Hematopoietic multipotent progenitor cell treated with erythropoietin and hydrocortisone succinate and interleukin-3 and kit ligand, for 4 days (in vitro differentiated cells): ENCODE data around the gene C6orf141.

Experiments
- DNase-seq: peaks from one replicate; pipeline ENCODE4 v3.0.0-alpha.2; 2015

The C6orf141 gene

DNA sequence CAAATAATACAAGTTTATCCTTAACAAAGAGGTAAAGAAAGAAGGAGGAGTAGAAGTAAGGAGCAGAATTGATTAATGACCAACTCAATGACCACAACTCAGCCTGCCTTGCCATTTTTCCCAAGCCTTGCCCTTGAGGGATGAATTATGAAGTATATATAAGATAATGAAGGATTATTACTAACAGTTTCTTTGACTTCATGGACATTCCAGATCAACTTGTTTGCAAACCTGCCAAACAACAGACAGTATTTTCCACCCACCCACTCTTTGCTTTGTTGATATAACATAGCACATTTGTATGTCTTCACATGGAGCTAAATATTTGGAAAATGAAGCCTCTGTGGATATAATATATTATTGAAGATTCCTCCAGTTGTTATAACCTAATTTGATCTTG, 9.9 kb upstream of the C6orf141 start:
- no peak for DNase-seq

DNA sequence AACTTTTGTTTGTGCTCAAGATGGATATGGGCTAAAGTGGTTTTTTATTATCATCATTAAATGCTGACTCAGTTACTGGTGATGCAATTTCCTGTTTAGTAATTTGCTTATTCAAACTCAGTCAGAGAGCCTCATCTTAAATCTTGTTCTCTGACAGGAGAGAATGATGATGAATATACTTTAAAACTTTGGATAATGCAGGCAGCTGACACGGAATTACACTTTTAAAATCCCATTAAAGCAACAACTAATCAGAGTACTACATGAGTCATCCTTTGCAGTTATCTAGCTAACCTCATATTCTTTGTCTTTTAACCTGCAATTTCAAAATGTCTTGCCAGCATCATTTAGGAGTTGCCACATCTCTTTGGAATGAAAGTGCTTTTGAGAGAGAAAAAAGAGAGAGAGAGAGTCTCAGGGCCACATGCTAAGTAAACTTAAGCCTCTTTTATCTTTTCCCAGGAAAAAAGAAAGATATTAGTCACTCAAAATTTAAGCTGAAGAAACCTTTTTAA, 9.2 kb upstream of the C6orf141 start:
- peak; percentile 34 for DNase-seq

DNA sequence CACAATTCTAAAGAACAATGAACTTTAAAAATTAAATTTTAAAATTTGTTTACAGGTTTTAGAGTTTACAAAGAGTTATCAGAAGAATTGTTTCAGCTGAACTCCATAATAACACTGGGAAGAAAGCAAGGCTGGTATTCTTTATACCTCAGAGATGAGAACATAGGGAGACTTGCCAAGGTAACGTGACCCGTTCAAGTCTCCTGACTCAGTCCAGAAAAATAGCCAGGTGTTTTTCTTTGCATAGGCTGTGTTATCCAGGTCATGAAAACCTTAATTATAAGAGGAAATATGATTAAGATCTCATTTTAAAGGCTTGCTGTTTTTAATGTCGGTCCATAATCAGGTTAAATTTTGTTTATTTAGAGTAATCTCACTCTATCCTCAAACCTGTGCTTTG, 8.5 kb upstream of the C6orf141 start:
- no peak for DNase-seq

DNA sequence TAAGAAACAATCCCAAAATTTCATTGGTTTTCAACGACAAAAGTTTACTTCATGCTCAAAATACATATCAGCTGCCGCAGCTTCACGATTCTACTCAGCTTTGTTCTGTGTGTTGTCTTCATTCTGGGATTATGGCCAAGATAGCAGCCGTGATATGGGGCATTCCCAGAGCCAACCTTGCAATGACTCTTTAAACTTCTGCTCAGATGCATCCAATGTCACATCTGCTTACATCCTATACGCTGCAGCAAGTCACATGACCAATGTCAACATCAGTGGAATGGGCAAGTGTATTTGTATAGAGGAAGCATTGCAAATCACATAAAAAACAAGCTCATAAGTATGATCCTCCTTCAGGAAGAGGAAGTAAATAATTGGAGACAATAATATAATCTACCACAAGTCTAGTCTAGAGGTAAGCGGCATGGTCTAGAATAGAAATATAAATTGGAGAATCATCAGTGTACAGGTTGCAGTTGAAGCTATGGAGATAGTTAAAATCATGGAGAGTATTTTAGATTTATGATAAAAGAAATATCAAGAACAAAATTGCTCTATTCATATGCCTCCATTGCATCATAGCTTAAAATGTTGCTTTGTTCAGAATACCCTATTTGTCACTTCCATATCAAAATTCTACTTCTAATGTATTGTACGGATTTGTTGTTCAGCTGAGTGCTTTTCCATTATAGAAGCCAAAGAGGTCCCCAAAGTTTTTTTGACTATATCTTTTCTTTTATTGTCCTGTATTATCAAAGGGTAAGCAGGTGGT, 7.2 kb upstream of the C6orf141 start:
- DNase-seq = peak; percentile 22

DNA sequence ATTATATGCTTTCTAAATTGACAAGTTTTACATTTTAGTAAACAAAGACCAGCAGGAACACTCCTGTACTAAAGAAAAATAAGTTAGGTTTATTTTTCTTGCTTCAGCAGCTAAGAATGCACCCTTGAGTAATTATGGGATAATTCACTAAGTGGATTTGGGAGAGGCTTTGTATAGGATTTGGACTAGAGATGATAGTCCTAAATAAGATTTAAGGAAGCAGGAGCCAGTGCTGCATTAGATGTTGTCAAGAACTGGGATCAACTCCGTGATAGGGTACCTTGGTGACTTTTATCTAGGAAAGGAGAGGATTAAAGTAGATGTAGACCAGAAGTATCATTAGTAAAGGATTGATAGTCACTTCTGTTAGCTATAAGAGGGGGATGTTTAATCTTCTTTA, 4.1 kb upstream of the C6orf141 start:
- no peak for DNase-seq

DNA sequence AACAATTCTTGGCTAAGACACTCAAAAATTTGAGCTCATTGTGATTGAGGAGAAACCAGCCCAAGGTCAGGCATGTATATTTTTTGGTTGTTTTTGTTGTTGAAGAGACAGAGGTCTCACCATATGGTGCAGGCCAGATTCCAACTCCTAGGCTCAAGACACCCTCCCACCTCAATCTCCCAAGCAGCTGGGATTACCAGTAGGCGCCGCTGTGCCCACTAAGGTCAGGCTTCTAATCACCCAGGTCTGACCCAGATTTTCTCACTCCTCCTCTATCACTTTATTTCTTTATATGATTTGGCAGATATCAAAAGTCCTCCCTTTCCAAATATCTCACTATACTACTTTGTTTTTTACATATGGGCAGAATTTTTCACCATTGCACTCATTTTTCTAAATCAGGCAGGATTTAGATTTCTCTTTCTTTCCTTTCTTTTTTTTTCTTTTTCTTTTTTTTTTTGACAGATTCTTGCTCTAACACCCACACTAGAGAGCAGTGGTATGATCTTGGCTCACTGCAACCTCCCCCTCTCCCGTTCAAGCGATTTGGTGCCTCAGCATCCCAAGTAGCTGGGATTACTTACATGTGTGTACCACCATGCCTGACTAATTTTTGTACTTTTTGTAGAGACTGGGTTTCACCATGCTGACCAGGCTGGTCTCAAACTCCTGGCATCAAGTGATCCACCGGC, 1.7 kb upstream of the C6orf141 start:
- no peak for DNase-seq

DNA sequence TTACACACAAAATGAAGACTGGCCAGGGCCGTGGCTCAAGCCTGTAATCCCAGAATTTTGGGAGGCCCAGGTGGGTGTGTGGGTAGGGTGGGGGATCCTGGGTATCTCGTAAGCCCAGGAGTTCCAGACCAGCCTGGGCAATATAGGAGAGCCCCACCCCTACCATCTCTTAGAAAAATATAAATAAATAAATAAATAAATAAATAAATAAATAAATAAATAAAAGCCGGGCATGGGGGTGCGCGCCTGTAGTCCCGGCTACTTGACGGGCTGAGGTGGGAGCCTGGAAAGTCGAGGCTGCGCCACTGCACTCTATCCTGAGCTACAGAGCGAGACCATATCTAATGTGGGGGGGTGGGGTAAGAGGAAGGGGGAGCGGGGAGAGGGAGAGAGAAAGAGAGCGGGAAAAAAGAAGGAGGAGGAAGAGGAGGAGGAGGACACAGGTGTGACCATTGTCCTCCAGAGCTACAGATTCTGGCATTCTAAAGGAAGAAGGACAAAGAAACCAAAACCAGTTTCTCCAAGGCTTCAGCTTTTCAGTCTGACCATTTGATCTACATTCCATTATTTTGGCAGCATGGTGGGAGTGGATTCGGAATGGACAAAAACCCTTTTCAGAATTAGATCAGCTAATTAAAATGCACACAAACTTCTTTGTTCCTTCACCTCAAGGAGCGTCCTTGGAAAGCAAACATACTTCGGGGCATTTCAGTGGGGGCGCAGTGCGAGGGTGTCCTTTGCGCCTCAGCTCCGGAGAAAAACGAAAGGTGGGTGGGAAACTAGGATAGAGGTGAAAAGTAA, 577 bp upstream of the C6orf141 start:
- DNase-seq = no peak

DNA sequence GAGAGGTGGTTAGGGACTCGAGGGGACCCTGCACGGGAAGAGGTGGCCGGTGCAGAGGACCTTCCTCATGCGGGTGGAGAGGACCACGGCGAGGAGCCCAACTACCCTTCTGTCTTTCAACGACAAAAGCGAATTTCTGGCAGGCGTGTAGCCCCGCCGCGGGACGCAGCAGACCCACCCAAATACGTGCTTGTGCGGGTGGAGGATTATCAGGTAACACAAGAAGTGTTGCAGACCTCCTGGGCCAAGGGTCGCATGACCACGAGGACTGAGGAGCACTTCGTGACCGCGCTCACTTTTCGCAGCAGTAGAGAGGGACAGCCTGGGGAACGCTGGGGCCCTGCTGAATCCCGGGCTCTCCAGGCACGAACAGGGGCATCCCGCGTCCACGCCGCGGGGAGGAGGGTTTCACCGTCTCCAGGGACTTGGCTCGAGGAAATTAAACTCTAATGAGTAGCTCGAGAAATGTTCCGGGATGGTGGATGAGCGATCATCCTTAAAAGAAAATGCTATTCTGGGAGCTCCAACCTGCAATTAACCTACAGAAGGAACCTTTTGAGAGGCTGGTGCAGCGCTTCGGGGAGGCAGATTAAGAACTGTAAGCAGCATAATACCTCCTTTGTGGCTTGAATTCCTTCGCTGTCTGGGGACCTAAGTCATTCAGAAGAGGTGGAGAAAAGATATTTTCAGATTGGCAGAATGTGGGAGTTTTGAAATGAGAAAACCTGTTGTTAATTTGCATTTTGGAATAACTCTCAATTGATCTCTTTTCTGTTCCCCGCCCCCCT, 804 bp downstream of the C6orf141 start:
- DNase-seq = peak; percentile 26

DNA sequence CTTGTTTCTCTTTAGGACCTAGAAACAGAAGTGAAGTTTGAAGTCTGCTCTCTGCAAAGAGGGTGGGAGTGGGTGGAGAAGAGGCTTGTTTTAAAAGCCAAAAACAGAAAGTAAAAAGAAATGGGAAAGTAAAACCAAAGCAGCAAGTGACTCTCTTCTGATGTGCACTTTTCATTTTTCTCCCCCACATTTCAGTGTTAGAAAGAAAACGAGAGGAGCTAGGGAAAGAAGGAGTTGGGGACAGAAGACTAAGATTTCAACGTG, 1.3 kb downstream of the C6orf141 start:
- no peak for DNase-seq

DNA sequence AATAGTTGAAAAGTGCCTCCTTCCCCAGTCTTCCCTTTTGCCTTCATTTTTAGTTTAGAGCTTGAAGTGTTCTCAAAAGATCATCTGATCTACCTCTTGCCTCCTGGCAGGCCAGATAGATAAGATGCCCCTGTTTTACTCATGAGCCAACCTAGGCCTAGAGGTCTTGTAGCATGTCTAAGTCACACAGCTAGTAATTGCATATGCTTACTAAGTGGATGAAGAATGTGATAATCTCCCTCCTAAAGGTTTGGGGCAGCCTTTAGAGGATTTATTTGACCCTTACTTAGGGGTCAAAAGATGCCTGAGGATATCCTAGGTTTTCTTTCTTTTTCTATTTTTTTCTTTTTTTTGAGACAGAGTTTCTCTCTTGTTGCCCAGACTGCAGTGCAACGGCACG, 2.1 kb downstream of the C6orf141 start:
- DNase-seq = no peak

DNA sequence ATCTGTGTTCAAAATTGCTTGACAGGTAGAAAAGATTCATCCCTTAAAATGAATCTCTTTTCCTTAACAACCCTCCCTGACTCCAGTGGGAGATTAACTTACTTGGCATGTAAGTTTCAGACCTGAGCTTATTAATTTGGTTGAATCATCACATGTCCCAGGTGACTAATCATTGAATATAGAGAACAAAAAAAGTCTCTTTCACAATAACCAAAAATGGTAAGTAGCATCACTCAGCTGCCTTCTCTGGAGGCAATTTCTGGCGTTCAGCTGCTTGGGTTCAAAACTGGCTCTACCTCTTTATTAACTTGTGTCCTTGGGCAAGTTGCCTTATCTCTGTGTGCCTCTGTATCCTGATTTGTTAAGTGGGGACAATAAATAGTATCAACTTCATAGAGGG, 2.9 kb downstream of the C6orf141 start:
- no peak for DNase-seq

DNA sequence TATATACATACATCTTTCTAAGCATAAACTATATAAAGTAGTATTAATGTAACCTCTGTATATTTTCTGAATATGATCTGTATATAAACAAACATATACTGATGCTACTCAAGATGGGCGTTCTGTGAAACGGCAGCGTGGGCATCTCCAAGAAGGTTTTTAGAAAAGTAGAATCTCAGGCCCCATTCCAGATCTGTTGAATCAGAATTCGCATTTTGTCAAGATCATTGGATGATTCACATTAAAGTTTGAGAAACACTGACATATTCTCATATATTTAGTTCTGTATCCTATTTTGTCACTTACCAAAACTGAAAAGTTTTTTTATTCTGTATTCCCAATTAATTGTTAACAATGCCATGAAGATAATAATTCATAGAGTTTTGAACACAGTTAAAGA, 5.5 kb downstream of the C6orf141 start:
- DNase-seq = no peak

DNA sequence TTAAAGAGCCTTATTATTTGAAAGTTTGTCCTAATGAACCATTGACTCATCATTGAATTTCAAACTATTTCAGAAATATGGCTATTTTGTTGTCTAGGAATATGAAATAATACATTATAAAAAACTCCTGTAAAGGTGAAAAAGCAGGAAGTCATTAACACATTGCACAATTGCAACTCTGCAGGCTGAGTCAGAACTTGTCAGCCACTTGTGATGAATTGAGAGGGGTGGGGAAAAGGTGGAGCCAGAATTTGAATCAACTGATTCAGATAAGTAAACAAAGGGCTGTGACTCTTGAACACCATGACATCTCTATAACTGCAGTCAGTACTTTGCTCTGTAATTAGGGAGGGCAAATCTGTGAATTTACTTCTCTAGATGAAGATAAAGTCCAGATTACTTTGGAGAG, 6.0 kb downstream of the C6orf141 start:
- DNase-seq = peak; percentile 62

DNA sequence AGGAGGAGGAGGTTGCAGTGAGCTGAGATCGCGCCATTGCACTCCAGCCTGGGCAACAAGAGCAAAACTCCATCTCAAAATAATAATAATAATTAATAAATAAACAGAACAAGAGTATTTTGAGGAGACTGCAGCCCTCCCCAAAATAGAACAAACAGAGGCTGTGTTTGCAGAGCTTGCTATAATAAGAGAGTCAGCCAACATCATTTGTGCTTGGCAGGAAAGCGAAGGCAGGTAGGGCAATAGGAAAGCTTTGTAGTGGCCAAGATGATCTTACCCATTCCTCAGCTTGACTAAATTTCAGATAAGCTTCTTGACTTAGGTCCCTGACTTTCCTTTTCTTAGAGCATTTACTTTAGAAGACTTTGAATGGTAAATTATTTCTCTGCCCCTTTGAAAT, 6.7 kb downstream of the C6orf141 start:
- no peak for DNase-seq

DNA sequence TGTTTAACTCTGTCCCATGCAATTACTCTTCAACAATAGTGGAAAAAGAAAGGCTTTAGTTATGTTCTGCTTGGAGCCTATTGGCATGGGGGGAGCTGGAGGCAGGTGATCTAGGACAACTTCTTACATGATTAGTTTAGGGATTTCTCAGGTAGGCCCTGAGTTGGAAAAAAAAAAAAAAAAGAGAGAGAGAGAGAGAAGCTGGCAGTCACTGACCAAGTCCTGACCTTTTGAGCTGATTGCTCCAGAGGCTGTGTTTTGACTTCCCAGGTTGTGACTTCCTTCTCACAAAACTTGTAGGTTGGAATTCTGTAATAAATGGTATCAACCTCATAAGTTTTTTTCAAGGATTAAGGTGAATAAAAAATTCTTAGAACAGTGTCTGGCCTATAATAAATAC, 7.8 kb downstream of the C6orf141 start:
- no peak for DNase-seq

DNA sequence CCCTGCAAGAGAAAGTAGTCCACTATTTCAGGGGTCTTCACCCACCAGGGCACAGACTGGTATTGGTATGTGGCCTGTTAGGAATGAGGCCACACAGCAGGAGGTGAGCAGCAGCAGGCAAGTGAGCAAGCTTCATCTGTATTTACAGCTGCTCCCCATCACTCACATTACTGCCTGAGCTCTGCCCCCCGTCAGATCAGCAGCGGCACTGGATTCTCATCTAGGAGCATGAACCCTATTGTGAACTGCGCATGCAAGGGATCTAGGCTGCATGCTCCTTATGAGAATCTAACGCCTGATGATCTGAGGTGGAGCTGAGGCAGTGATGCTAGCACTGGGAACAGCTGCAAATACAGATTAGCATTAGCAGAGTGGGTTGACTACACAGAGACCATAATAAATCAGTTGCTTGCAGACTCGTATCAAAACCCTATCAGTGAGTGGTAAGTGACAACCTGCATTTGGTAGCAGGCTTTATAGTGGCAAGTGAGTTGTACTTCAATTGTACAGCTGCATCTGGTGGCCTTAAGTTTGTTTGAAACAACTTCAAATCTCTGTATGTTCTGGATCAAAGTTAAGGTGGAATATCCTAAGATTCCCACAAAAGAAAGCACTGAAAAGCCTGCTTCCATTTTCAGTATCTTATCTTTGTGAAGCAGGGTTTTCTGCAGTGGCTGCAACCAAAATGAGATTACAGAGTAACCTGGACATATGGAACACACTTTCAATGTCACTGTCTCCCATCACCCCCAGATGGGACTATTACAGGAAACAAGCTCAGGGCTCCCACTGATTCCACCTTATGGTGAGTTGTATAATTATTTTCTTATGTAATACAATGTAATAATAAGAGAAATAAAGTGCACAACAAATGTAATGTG, 12.8 kb downstream of the C6orf141 start:
- DNase-seq = peak; percentile 37

DNA sequence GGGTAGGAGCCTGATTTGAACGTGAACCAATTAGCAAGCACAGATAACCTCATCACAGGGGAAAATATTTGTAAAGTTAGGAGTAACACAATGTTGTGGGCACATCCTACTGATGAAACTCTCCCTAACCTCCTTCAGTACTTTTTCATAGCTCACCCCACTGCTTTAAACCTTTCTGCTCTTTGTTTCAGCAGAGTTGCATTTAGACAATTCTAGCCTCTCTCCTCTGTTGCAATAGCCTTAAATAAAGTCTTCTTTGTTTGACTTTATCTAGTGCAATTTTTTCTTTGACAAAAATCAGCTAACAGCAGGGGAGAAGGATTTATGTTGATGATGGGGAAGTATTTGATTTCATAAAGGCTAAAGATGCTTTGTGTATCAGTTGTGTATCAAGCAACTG, 14.1 kb downstream of the C6orf141 start:
- DNase-seq = no peak

DNA sequence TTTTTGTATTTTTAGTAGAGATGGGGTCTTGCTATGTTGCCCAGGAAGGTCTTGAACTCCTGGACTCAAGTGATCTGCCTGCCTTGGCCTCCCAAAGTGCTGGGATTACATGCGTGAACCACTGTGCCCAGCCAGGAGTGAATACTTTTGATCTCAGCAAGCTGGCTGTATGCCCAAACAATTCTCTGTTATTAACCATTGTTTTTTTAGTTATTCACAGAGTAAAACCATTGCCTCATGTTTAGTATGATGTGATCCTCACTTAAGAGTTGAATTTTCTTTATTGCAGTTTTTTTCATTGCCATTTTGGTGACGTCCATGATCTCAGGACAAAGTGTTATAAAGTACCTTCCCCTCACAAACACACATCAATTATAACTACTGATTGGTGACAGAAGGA, 14.8 kb downstream of the C6orf141 start:
- no peak for DNase-seq

DNA sequence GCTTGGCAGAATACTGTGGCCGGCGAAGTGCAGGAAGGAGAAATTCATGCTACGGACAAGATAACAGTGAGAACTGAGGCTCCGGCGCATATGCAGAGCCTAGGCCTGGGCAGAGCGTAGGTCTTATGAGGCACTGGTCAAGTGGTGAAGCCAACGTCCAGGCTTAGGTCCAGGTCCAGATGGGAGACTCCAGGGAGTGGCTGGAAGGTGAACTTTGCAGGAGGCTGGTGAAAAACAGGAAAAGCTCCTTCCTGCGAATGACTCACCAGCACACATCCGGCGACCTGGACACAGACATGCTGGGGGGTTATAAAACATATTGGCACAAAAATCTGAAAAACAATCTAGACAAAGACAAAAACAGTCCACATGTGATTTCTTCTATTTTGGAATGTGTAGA, 15.4 kb downstream of the C6orf141 start:
- DNase-seq = no peak

DNA sequence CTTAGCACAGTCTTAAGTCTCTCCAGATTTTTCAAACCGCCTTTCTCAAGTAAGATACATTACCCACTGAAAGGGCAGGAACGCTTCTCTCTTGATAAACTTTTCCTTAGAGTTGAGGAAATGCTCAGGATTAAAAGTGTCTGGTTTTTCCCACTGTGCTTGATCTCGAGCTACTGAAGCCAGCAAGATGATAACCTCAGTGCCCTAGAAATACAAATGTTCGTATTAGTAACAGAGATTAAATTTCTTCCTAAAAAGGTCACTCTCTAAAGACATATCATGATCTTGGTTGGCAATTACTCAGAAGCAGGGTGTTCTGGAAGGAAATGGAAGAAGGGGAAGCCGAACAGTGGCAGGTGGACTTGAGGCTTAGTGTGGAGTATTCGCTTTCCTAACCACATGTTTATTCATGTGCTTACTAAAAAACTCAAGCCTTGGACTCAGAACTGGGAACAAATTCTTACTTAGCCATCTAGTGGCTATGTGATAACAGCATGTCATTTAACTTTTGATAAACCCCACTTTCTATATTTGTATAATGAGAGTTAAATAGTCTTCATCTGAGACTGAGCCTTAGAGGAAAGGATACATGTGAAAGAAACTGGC, 20.1 kb downstream of the C6orf141 start:
- peak; percentile 16 for DNase-seq

DNA sequence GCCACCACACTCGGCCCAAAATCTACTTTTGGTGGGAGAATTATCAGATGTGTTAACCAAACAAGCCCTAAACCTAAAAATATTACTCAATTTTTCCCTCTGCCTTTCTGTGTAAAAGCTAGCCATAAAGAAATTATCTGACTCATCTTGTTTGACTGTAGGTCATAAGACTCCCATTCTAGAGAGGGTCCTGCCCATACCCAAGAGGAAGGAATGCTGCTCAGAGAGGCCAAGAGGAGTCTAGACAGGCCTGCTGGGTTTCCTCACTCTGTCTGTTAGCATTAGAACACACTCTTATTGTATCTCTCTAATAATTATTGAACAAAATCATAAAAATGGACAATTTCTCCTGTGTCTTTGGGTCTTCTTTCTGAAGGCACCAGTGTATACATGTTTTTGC, 26.1 kb downstream of the C6orf141 start:
- no peak for DNase-seq

DNA sequence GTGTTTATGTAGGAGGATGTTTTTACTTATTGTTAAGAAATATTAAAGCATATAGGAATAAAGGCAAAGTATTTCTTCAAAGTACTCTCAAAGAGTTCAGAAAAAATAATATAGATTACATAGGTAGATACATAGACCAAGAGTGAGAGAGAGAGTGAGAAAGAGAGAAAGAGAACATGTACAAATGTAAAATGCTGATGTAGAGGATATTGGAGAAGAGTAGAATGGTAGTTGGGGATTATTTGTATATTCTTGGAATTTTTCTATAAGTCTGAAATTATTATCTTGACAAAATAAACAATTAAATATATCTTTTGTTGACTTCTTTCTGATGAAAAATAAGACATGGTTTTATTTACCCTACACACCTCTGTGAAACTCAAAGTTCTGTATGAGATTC, 29.2 kb downstream of the C6orf141 start:
- DNase-seq = no peak
